Femur (tissue), 1 donor: Measurements from ENCODE around the gene CERCAM.
"Not testable (repeated sequence)": the region's sequence is repeated elsewhere in the genome, so short reads cannot be mapped to it uniquely, and the experiment has no call there.

ENCODE experiments used
- DNase-seq: peaks from one replicate; pipeline ENCODE4 v3.0.0-alpha.2; 2017

CERCAM gene

GRCh38 chr9:128420060-128420650, 502 bp upstream of the CERCAM start:
- DNase-seq, result peak; percentile 85

DNA sequence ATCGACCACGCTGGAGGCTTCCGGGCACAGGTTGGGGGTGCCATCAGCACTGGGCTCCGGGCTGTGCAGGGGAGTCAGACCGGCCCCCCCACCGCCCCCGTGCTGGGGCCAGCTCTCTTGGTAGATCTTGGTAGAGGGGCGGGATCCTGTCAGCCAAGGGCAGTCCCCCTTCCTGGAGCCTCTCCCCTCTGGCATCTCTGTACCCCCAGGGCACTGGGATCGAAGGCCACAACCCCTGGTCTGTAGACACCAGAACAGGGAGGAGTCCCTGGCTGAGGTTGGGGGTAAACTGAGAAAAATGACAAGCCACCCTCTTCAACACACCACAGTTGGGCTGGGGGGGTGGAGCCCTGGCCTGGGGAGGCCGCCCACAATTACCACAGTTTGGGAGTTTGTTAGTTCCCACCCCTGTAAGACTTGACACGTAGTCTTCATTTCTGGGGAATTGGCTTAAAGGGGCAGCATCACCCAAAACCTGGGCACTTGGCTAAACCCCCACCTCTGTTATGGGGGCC, 882 bp downstream of the CERCAM start:
- peak; percentile 72 for DNase-seq

DNA sequence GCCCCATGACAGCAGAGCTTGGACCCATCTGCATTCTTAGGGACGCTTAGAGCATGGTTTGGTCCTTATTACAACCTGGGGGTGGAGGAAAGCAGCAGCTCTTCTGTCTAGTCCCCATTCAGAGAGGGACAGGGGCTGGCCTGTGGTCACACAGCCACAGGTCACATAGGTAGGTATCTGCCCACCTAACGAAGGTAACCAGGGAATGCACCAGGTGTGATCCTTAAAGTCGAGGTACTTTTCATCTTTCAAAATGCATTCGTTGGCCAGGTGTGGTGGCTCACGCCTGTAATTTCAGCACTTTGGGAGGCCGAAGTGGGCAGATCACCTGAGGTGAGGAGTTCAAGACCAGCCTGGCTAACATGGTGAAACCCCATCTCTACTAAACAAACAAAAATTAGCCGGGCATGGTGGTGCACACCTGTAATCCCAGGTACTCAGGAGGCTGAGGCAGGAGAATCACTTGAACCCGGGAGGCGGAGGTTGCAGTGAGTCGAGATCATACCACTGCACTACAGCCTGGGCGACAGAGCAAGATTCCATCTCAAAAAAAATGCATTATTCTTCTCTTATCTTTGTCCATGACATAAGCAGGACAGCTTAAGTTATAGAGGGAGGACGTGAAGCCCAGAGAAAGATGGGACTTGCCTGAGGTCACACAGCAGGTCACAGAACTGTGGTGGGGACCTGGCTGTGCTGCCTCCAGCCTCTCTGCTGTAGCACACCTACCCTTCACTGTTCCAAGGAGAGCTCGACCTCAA, 1.5 kb downstream of the CERCAM start:
- not testable (repeated sequence) for DNase-seq

- no peak for DNase-seq
These were observed 2.1 kb downstream of the CERCAM start for GRCh38 chr9:128422783-128423150.

DNA sequence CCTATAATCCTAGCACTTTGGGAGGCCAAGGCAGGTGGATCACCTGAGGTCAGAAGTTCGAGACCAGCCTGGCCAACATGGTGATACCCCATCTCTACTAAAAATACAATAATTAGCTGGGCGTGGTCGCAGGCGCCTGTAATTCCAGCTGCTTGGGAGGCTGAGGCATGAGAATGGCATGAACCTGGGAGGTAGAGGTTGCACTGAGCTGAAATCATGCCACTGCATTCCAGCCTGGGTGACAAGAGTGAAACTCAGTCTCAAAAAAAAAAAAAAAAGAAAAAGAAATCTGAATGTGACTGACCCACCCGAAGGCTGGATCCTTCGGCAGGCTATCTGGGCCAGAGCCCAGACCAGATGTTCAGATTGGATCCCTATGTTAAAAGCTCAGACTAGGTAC, 2.7 kb downstream of the CERCAM start:
- not testable (repeated sequence) for DNase-seq

- DNase-seq, result no peak
These were observed 3.7 kb downstream of the CERCAM start for GRCh38 chr9:128424268-128424780.

- DNase-seq, result no peak
These were observed 8.2 kb downstream of the CERCAM start for GRCh38 chr9:128428644-128429512.

GRCh38 chr9:128429513-128430086, 8.9 kb downstream of the CERCAM start:
- DNase-seq, result no peak

- no peak for DNase-seq
These were observed 10.6 kb downstream of the CERCAM start for GRCh38 chr9:128431207-128431606.

- no peak for DNase-seq
These were observed 13.7 kb downstream of the CERCAM start for GRCh38 chr9:128434340-128434739.

GRCh38 chr9:128435611-128436010, 15.0 kb downstream of the CERCAM start:
- no peak for DNase-seq

- DNase-seq, result peak; percentile 91
These were observed 17.9 kb downstream of the CERCAM start for GRCh38 chr9:128438343-128439109.

DNA sequence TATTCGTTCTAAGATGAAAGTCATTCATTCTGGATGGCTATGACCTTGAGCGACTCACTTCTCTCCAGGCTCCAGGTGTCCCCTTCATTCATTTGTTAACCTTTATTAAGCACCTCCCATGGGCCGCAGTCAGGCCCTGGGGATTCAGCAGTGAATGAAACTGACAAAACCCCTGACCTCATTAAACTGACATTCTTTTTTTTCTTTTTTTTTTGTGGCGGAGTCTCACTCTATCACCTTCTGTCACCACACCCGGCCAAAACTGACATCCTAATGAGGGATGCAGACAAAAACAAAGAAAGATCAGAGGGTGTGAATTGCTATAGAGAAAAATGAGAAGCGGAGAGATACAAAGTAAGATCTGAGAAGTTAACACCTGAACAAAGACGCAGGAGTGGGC, 18.6 kb downstream of the CERCAM start:
- no peak for DNase-seq

DNA sequence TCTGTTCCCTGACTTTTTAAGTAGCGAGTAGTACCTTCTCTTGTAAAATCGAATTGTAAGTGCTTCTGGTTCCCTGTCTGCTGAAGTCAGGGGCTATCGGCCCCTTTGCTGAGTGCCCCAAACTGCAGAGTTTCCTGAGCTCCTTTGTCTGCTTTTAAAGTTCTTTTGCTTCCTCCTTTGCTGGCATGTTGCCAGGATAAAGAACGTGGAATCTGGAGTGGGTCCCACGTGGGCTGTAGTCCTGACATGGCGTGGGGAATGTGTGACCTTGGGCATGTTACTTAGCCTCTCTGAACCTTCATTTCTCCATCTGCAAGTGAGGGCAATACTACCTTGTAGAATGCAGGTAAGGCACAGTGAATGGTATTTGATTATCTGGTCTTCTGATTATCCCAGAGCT, 21.5 kb downstream of the CERCAM start:
- no peak for DNase-seq

GRCh38 chr9:128446505-128446904, 25.8 kb downstream of the CERCAM start:
- DNase-seq, result not testable (repeated sequence)

DNA sequence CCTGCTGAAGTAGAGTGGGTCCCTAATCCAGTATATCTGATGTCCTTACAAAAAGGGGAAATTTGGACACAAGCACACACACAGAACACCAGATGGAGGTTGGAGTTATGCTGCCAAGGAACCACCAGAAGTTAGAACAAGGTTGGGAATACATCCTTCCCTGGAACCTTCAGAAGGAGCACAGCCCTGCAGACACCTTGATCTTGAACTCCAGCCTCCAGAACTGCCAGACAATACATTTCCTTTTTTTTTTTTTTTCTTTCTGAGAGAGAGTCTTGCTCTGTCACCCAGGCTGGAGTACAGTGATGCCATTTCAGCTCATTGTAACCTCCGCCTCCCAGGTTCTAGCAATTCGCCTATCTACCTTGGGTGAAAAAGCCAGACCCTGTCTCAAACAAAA, 28.1 kb downstream of the CERCAM start:
- no peak for DNase-seq

GRCh38 chr9:128454991-128455390, 34.3 kb downstream of the CERCAM start:
- no peak for DNase-seq

- peak; percentile 99 for DNase-seq
These were observed 35.4 kb downstream of the CERCAM start, which contains the start of gene ODF2 for GRCh38 chr9:128455849-128456612. Gene ODF2 (plus strand): TSS chr9:128456006. CDS start chr9:128456092, 86 bp downstream.

DNA sequence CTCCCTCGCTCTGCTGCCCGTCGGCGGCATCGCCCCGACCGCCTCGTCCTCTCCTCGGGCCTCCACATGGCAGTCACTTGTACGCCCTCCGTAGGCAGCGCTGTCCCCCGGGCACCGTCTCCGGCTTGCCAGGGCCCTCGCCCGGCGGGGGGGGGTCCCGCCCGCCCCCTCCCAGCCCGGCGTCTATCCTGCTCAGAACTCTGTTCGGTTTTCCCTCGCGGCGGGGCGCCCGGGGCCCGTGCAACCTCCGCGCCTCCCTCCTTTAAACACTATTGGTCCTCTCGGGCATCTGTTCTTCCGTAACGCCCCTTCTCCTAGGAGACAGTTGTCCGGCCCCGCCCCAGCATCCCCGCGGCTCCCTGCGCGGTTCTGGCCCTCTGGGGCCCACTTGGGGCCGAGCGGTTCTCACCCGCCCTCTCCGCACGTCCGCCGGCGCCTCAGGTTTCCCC, 36.0 kb downstream of the CERCAM start:
- peak; percentile 80 for DNase-seq

DNA sequence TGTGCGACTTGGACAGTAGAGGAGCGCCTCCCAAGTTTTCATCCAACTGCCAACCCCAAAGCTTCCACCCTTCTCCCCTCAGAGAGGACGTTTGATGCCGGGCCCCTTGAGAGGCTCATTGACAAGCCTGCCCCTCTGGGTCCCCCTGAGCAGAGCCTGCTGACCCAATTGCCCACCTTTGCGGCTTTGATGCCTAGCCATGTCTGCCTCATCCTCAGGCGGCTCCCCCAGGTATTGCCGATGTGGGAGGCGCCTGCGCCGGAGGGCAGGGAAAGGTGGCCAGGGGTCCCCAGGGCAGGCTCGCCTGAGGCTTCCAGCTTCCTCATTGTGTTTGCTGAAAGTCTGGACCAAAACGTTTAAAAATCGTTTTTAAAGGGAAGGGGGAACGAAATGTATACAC, 36.5 kb downstream of the CERCAM start:
- DNase-seq, result no peak

- no peak for DNase-seq
These were observed 38.4 kb downstream of the CERCAM start for GRCh38 chr9:128459011-128459410.
